Gastroesophageal sphincter (tissue), 4 donors: ENCODE measurements around the gene GAL3ST1. TPM values are rescaled to one million over a fixed set of nuclear protein-coding genes. Genes with fewer than 3 reads are reported as not detected.

Source experiments
- ATAC-seq: fragments of 150-250 bp; one replicate; pipeline ENCODE4 v1.9.1; 2016; ENCODE audit warnings: mild to moderate bottlenecking, moderate library complexity
- H3K27ac ChIP-seq, 4 donors: fragments of 200-600 bp; sonication (generic) in 3 of 4; 1 replicate in 3 of 4; 2 replicates in 1 of 4; pipeline ENCODE4 v1.5.1; 2016 to 2019
- H3K27me3 ChIP-seq: fragments of 200-600 bp; sonication (generic); one replicate; pipeline ENCODE4 v1.5.1; 2019
- H3K36me3 ChIP-seq, 2 donors: fragments of 200-600 bp; sonication (generic); one replicate each; pipeline ENCODE4 v1.5.1; 2019; ENCODE audit warnings: control low read depth in 1 of 2
- H3K4me1 ChIP-seq, 3 donors: fragments of 200-600 bp; sonication (generic); 1 replicate in 2 of 3; 2 replicates in 1 of 3; pipeline ENCODE4 v1.5.1; 2016 to 2019; ENCODE audit warnings: control low read depth in 2 of 3
- H3K4me3 ChIP-seq, 2 donors: fragments of 200-600 bp; sonication (generic); one replicate each; pipeline ENCODE4 v1.5.1; 2019; ENCODE audit warnings: mild to moderate bottlenecking in 1 of 2, moderate library complexity in 1 of 2
- H3K9me3 ChIP-seq, 3 donors: fragments of 200-600 bp; sonication (generic); one replicate each; pipeline ENCODE4 v1.5.1; 2017 to 2019; ENCODE audit warnings: control low read depth in 2 of 3
- CTCF ChIP-seq, 4 experiments: fragments of 200-600 bp in 2 of 4; fragments of 450-650 bp in 2 of 4; sonication (generic) in 1 of 4; IDR thresholded peaks; one replicate each; pipeline ENCODE4 v1.5.1; 2017 to 2019; ENCODE audit warnings: antibody characterized with exemption in 4 of 4, mild to moderate bottlenecking in 2 of 4, moderate library complexity in 2 of 4
- EP300 ChIP-seq: sonication (generic); formaldehyde crosslinking; IDR thresholded peaks from one replicate; pipeline ENCODE4 v1.6.1; 2017; ENCODE audit warnings: antibody characterized with exemption, mild to moderate bottlenecking
- POLR2A ChIP-seq, 2 donors: fragments of 450-650 bp; IDR thresholded peaks; one replicate each; pipeline ENCODE4 v1.6.1; 2017; ENCODE audit warnings: antibody characterized with exemption in 2 of 2, mild to moderate bottlenecking in 2 of 2, moderate library complexity in 1 of 2
- POLR2AphosphoS5 ChIP-seq: sonication (generic); formaldehyde crosslinking; IDR thresholded peaks from one replicate; pipeline ENCODE4 v1.6.1; 2017; ENCODE audit warnings: antibody characterized with exemption
- WGBS, 2 donors: methylation state at CpG; one replicate each; pipeline ENCODE4 v1.1.5; 2018; ENCODE audit warnings: low coverage in 1 of 2; 5-methylcytosine and 5-hydroxymethylcytosine counted together
- total RNA-seq, 4 donors: library from RNA; depleted of rRNA; stranded (reverse); fragments of >200 nt; gene quantifications; one replicate each; pipeline ENCODE4 v1.1.0, GENCODE V29; 2016

Gene GAL3ST1
- total RNA-seq, 4 donors from 2014 or later: 0.54 to 3.0 (median 3.0) TPM

GRCh38 chr22:30523646-30524489 lies 50.6 kb downstream of the GAL3ST1 start:
- H3K27ac ChIP-seq: no peak overlapping the region
- no peaks in the 10 kb centered on the region for H3K9me3 ChIP-seq
- H3K36me3 ChIP-seq: no peaks in the 10 kb centered on the region
- H3K4me3 ChIP-seq: no peak overlapping the region
- peaks cover 34% of the 10 kb centered on the region for H3K27me3 ChIP-seq
- no peaks in the 10 kb centered on the region for H3K4me1 ChIP-seq
- no peak for ATAC-seq
- TF ChIP-seq CTCF (IDR thresholded peaks at IDR 0.05): no peak
- TF ChIP-seq POLR2AphosphoS5: no peak
- TF ChIP-seq POLR2A (IDR thresholded peaks at IDR 0.05): no peak
- no peak for TF ChIP-seq EP300
- WGBS, 2 donors: 70 to 76% methylated on average over 5 to 8 of the region's 8 CpGs

GRCh38 chr22:30521368-30522156 lies 52.9 kb downstream of the GAL3ST1 start:
- peaks cover 34% of the 10 kb centered on the region for H3K27me3 ChIP-seq
- 52 to 71% methylated on average over 1 to 5 of the region's 5 CpGs for WGBS, 2 donors
- no peak for ATAC-seq
- no peak overlapping the region for H3K27ac ChIP-seq
- no peaks in the 10 kb centered on the region for H3K36me3 ChIP-seq
- TF ChIP-seq EP300 (no peak), CTCF (IDR thresholded peaks at IDR 0.05) (no peak), POLR2AphosphoS5 (no peak), POLR2A (IDR thresholded peaks at IDR 0.05) (no peak)
- H3K4me1 ChIP-seq: no peaks in the 10 kb centered on the region
- no peak overlapping the region for H3K4me3 ChIP-seq
- no peaks in the 10 kb centered on the region for H3K9me3 ChIP-seq

- no peak for TF ChIP-seq CTCF (IDR thresholded peaks at IDR 0.05)
- H3K27ac ChIP-seq: no peak overlapping the region
Observed at GRCh38 chr22:30519842-30520425, 54.5 kb downstream of the GAL3ST1 start.

GRCh38 chr22:30516731-30517130 lies 57.7 kb downstream of the GAL3ST1 start:
- no peak for ATAC-seq
- TF ChIP-seq CTCF (IDR thresholded peaks at IDR 0.05): no peak
- no peaks in the 10 kb centered on the region for H3K4me1 ChIP-seq
- no peak overlapping the region for H3K4me3 ChIP-seq
- H3K9me3 ChIP-seq: peaks cover 0 to 8% (median 0%) of the 10 kb centered on the region in 3 donors
- 69 to 91% methylated on average over 3 to 4 of the region's 5 CpGs for WGBS, 2 donors
- no peak overlapping the region for H3K27ac ChIP-seq
- H3K36me3 ChIP-seq: no peaks in the 10 kb centered on the region
- peaks cover 19% of the 10 kb centered on the region for H3K27me3 ChIP-seq

More at GRCh38 chr22:30519842-30520425, 54.5 kb downstream of the GAL3ST1 start:
- H3K27me3 ChIP-seq: peaks cover 30% of the 10 kb centered on the region
- ATAC-seq: no peak
- H3K36me3 ChIP-seq: no peaks in the 10 kb centered on the region
- H3K9me3 ChIP-seq: no peaks in the 10 kb centered on the region
- no peaks in the 10 kb centered on the region for H3K4me1 ChIP-seq
- no peak overlapping the region for H3K4me3 ChIP-seq
- 50 to 80% methylated on average over 1 of the region's 7 CpGs for WGBS, 2 donors
